ENCODE measurements around the gene RDX.

DNA sequence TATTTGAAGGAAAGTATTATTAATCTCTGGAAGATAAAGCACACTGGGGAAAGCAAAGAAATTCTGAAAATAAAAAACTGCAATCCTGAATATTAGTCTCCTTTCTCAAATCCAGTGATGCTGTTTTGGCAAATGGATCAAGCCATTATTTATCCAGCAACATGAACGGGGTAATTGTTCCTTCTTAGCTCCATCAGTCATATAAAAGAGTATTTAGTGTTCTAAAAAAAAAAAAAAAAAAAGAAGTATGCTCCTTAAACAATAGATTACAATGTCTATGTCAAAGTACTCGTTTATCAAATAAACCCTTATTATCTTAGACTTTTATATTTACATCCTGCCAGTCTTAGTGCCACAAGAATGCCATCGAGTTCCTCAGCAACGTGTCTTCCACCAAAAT, 1.3 kb downstream of the RDX start:
- TF ChIP-seq YY1 (IDR thresholded peaks at IDR 0.05; ENCODE audit: low read depth, low read length) (no peak), RAD21 (IDR thresholded peaks at IDR 0.05 in 1 of 2, conservative IDR thresholded peaks at IDR 0.05 in 1 of 2; ENCODE audit: low read depth in 2 of 2, low read length in 2 of 2) (no peak), EZH2 (IDR thresholded peaks at IDR 0.05; ENCODE audit: low read depth, low read length, severe bottlenecking) (no peak), TAF7 (optimal IDR thresholded peaks at IDR 0.05; ENCODE audit: borderline replicate concordance, low read depth, low read length) (no peak), CTCF (IDR thresholded peaks at IDR 0.05; ENCODE audit: control extremely low read depth in 1 of 3, insufficient read depth in 1 of 3, low read depth in 1 of 3, low read length in 3 of 3) (no peak), CHD7 (IDR thresholded peaks at IDR 0.05; ENCODE audit: insufficient replicate concordance, low read length) (no peak), SIN3A (conservative IDR thresholded peaks at IDR 0.05 in 1 of 2, IDR thresholded peaks at IDR 0.05 in 1 of 2; ENCODE audit: low read depth in 1 of 2, low read length in 2 of 2) (no peak), EP300 (IDR thresholded peaks at IDR 0.05; ENCODE audit: borderline replicate concordance in 1 of 2, low read depth in 2 of 2, low read length in 2 of 2) (no peak), POLR2A (IDR thresholded peaks at IDR 0.05; ENCODE audit: control extremely low read depth in 1 of 2, low read depth in 2 of 2, low read length in 2 of 2) (no peak)

Data from H1 (cell line).